Measurements from ENCODE around the gene IL1RAPL1.

IL1RAPL1 gene

DNA sequence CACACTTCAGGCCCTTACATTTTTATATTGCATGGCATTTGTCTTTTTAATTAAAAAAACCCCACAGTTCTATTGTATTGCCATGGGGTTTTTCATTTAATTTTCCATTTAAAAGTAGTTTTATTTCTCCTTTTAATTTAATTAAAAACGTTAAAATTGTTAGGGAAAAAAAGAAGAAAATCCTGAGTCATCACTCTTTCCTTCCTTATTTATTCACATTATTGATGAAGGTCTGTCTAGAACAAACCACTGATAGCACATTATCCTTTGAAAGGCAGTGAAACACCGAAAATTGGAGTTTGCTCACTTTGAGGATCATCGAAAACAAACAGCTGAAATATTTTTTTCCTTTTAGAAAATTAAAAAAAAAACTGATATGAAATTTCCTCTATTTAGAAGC lies 868.5 kb downstream of the IL1RAPL1 start:
- no peak overlapping the region for H3K4me3 ChIP-seq
- peaks cover 0 to 9% (median 2%) of the 10 kb centered on the region in 10 experiments; a peak in 8 of 20 replicates for H3K4me1 ChIP-seq
- TF ChIP-seq Cebpa-rat (IDR thresholded peaks at IDR 0.05): no peak
- H3K27ac ChIP-seq: no peak overlapping the region
- H3K4me2 ChIP-seq: no peak overlapping the region
- H3K9ac ChIP-seq: no peak overlapping the region
- H3K27me3 ChIP-seq: no peaks in the 10 kb centered on the region
- no peaks in the 10 kb centered on the region for H3K36me3 ChIP-seq
- H3K9me3 ChIP-seq (replicated peaks in 1 of 11): peaks cover 0 to 3% (median 0%) of the 10 kb centered on the region in 11 experiments; a peak in 2 of 22 replicates
- no peaks in the 10 kb centered on the region for H4K20me1 ChIP-seq

DNA sequence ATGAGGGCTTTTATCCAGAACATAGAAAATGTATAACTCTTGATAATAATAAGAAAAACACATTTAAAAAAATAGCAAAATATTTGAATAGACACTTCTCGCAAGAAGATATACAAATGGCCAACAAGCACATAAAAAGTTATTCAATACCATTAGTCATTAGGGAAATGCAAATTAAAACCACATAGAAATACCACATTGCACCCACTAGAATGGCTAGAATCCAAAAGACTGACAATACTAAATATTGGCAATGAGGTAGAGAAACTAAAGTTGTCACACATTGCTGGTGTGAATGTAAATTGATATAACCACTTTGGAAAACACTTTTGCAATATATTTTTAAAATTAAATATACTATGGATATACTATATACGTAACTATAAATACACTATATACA lies 873.8 kb downstream of the IL1RAPL1 start:
- Histone ChIP-seq H3K27ac (no peak overlapping the region), H4K20me1 (no peaks in the 10 kb centered on the region), H3K27me3 (no peaks in the 10 kb centered on the region), H3K4me3 (no peak overlapping the region), H3K36me3 (no peaks in the 10 kb centered on the region), H3K4me2 (no peak overlapping the region), H3K9me3 (replicated peaks in 1 of 11) (peaks cover 0 to 9% (median 0%) of the 10 kb centered on the region in 11 experiments; a peak in 2 of 22 replicates), H3K9ac (no peak overlapping the region), H3K4me1 (no peaks in the 10 kb centered on the region)
- TF ChIP-seq Cebpa-rat (IDR thresholded peaks at IDR 0.05): no peak

DNA sequence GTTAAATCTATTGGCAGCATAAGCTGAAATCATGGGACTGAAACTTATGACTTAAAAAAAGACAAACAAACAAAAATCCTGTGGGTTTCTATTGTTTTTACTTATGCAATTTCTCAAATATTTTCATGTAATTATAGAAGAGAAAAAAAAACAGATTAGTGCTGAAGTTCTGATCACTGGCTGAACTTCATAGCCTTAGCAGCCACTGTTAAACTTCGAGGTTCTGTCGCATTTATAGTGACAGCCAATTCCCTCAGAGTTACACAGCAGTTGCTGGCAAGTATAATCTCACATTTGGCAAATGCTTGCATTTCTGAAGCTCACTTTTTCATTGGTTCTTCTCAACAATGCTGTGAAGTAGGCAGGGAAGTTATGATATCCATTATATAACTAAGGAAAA lies 879.2 kb downstream of the IL1RAPL1 start:
- no peaks in the 10 kb centered on the region for H3K36me3 ChIP-seq
- H3K4me2 ChIP-seq: no peak overlapping the region
- H3K9ac ChIP-seq: no peak overlapping the region
- no peaks in the 10 kb centered on the region for H4K20me1 ChIP-seq
- H3K27ac ChIP-seq: no peak overlapping the region
- H3K4me1 ChIP-seq: no peaks in the 10 kb centered on the region
- H3K9me3 ChIP-seq (replicated peaks in 1 of 11): peaks cover 0 to 9% (median 0%) of the 10 kb centered on the region in 11 experiments; a peak in 1 of 22 replicates
- TF ChIP-seq Cebpa-rat (IDR thresholded peaks at IDR 0.05): no peak
- H3K27me3 ChIP-seq: no peaks in the 10 kb centered on the region
- no peak overlapping the region for H3K4me3 ChIP-seq

DNA sequence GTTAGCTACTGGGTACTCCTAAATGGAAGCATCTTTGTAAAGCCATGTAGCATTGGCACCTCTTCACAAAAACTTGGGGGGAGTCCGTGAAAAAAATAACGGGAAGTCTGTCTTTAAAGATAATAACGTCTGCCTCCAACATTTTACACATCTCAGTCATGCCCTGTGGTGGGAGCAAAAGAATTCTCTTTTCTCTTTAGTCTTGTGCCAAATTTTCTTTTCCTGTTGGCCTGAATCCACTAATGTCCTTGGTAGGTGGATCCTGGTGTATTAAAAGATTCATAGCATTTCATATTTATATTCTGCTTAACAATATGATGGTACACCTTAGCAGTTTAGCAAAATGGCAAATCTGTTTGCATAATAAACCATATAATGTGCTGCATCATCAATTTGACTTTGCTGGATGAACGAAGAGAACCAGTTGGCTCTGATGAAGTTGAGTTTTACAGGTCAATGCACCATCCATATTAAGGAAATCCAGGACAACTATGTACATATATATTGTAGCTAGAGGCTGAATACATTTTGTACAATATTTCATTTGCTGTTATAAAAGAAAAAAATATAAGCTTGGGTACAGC lies 881.8 kb downstream of the IL1RAPL1 start:
- H3K9me3 ChIP-seq (replicated peaks in 1 of 11): peaks cover 0 to 8% (median 0%) of the 10 kb centered on the region in 11 experiments; a peak in 1 of 22 replicates
- no peaks in the 10 kb centered on the region for H3K36me3 ChIP-seq
- no peak for TF ChIP-seq Cebpa-rat (IDR thresholded peaks at IDR 0.05)

DNA sequence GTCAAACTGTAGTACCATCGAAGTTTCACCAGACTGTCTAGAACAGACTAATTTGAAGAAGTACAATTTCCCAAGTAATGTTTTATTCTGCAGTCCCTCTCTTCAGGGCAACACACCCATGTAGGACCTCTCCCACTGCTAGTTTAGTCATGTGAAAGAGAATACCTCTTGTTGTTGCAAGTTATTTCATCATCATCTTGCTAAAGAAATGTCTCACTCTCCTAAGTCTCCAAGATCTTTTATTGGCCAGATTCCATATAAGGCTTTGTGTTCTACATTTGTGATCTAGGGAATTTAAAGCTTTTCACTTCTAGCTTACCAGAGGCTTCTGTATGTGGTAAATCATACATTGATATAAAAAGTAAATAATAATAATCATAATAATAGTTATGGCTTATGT lies 882.8 kb downstream of the IL1RAPL1 start:
- Histone ChIP-seq H3K27me3 (no peaks in the 10 kb centered on the region), H3K9me3 (replicated peaks in 1 of 11) (no peaks in the 10 kb centered on the region), H3K9ac (no peak overlapping the region), H3K4me2 (no peak overlapping the region), H3K36me3 (no peaks in the 10 kb centered on the region), H3K27ac (no peak overlapping the region), H4K20me1 (no peaks in the 10 kb centered on the region), H3K4me3 (no peak overlapping the region), H3K4me1 (no peaks in the 10 kb centered on the region)
- no peak for TF ChIP-seq Cebpa-rat (IDR thresholded peaks at IDR 0.05)

More for the DNA sequence above, 881.8 kb downstream of the IL1RAPL1 start:
- Histone ChIP-seq H3K27me3 (no peaks in the 10 kb centered on the region), H3K27ac (no peak overlapping the region), H4K20me1 (no peaks in the 10 kb centered on the region), H3K9ac (no peak overlapping the region), H3K4me3 (no peak overlapping the region), H3K4me2 (no peak overlapping the region), H3K4me1 (no peaks in the 10 kb centered on the region)

DNA sequence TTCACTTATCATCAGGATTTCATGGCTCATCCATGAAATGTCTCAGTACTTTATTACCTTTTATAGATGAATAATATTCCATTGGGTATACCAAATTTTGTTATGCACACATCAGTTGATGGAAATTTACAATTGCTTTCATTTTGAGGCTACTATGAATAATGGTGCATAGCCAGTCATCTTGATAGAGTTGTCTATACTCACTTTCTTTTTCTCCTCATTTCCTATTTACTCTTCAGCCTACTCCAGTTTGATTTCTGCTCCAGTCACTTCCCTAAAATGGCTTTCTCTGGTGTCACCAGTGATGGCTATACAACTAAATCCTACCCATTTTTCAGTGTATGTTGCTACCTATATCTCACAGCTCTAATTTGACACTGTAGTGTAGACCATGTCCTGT lies 884.6 kb downstream of the IL1RAPL1 start:
- no peak overlapping the region for H3K9ac ChIP-seq
- H3K9me3 ChIP-seq (replicated peaks in 1 of 11): no peaks in the 10 kb centered on the region
- H3K4me2 ChIP-seq: no peak overlapping the region
- no peaks in the 10 kb centered on the region for H3K27me3 ChIP-seq
- H4K20me1 ChIP-seq: no peaks in the 10 kb centered on the region
- H3K4me3 ChIP-seq: no peak overlapping the region
- TF ChIP-seq Cebpa-rat (IDR thresholded peaks at IDR 0.05): no peak
- no peak overlapping the region for H3K27ac ChIP-seq
- H3K36me3 ChIP-seq: no peaks in the 10 kb centered on the region
- H3K4me1 ChIP-seq: no peaks in the 10 kb centered on the region

DNA sequence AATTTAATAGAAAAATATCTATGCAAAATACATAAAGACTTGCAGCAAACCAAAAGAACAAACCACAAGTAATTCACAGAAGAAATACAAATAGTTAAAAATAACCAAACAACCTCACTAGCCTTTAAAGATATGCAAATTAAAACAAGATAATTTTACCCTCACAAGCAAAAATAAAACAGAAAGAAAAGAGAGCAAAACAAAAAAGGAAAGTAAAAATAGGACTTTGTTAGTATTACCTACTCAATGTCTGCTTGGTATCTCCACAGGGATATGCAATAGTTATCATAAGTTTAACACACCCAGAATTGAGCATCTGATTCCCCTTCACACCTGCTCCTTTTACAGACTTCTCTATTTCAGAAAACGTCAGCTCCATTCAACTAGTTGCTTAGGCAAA lies 890.6 kb downstream of the IL1RAPL1 start:
- no peak overlapping the region for H3K9ac ChIP-seq
- H3K4me2 ChIP-seq: peak overlapping the region in 6 of 11 experiments; percentile 6 to 39 (median 28); a peak in 8 of 22 replicates
- H4K20me1 ChIP-seq: no peaks in the 10 kb centered on the region
- no peak for TF ChIP-seq Cebpa-rat (IDR thresholded peaks at IDR 0.05)
- H3K9me3 ChIP-seq (replicated peaks in 1 of 11): no peaks in the 10 kb centered on the region
- H3K27me3 ChIP-seq: no peaks in the 10 kb centered on the region
- peaks cover 0 to 13% (median 3%) of the 10 kb centered on the region in 10 experiments; a peak in 5 of 20 replicates for H3K4me1 ChIP-seq
- no peak overlapping the region for H3K4me3 ChIP-seq
- no peak overlapping the region for H3K27ac ChIP-seq
- no peaks in the 10 kb centered on the region for H3K36me3 ChIP-seq

DNA sequence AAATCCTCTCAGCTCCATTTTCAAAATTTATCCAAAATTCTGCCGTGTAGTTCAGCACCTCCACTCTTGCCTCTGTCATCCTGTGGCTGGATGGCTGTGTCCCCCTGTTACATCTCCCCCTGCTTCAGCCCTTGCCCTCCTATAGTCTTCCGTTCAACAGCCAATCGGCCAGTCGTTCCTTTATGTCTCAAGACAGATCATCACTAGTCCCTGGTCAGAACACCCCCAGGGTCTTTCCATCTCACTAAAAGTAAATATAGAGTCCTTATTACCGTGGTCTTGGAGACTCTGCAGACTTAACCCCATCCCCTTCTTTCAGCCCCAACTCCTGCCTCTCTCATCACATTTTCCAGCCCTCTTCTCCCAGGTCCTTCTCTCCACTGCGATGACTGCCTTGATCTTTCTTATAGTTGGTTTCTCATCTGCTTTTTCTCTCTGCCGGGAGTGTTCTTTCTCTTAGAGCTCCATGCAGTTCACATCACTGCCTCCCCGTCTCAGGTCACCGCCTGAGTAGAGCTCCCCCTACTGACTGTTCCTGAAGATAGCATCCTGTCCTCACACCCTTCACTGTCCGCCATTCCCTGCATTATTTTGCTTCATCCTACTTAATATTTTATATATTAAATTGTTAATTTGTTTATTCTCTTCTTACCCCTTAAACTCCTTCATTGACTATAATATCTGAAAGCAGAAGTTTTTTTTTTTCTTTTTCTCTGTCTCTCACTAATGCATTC lies 891.3 kb downstream of the IL1RAPL1 start:
- H3K4me2 ChIP-seq: peak overlapping the region in 6 of 11 experiments; percentile 6 to 39 (median 28); a peak in 7 of 22 replicates
- no peak overlapping the region for H3K4me3 ChIP-seq
- H3K27me3 ChIP-seq: no peaks in the 10 kb centered on the region
- no peak for TF ChIP-seq Cebpa-rat (IDR thresholded peaks at IDR 0.05)
- no peaks in the 10 kb centered on the region for H3K9me3 ChIP-seq (replicated peaks in 1 of 11)
- no peaks in the 10 kb centered on the region for H4K20me1 ChIP-seq
- peaks cover 0 to 13% (median 5%) of the 10 kb centered on the region in 10 experiments; a peak in 6 of 20 replicates for H3K4me1 ChIP-seq
- H3K36me3 ChIP-seq: no peaks in the 10 kb centered on the region
- H3K27ac ChIP-seq: no peak overlapping the region
- no peak overlapping the region for H3K9ac ChIP-seq

DNA sequence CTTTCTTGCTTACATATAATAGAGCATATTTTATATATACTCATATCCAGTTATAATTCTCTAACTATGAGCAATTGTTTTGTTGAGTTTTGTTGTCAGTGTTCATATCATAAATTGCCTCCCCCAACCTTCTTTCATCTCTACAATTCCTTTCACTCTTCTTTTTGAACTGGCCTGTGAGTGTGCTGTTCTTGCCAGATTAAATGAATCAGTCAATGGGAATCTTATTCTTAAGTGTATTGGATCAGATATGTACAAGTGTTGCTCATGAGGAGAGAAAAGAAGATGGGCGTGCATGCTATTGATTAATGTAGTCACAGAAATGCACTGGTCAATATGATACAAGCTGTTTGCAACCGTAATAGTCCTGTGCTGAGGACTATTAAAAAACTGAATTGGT lies 900.0 kb downstream of the IL1RAPL1 start:
- H3K4me2 ChIP-seq: peak overlapping the region; percentile 55 to 94 (median 76)

More for the DNA sequence above, 900.0 kb downstream of the IL1RAPL1 start:
- TF ChIP-seq Cebpa-rat (IDR thresholded peaks at IDR 0.05): no peak
- Histone ChIP-seq H3K9me3 (replicated peaks in 1 of 11) (no peaks in the 10 kb centered on the region), H3K4me3 (no peak overlapping the region), H3K4me1 (peaks cover 55 to 78% (median 68%) of the 10 kb centered on the region in 10 experiments), H3K27ac (peak overlapping the region; percentile 43 to 81 (median 72); a peak in 21 of 22 replicates), H3K36me3 (no peaks in the 10 kb centered on the region), H3K27me3 (no peaks in the 10 kb centered on the region), H4K20me1 (no peaks in the 10 kb centered on the region), H3K9ac (no peak overlapping the region; a peak in 2 of 22 replicates)
